ENCODE results near the gene KCNIP2. TPM values are rescaled to one million over a fixed set of nuclear protein-coding genes. Genes with fewer than 3 reads are reported as not detected.

The KCNIP2 gene
- 1 to 10 TPM; 2.8 to 3.0 TPM for total RNA-seq
- polyA plus RNA-seq (2013, experiment 1 of 2), result 4.5 TPM
- 3.9 TPM for polyA plus RNA-seq (2013, experiment 2 of 2)
- long read RNA-seq, experiment 1, result 0 reads
- long read RNA-seq, experiment 2, partial matches to known transcripts, result 1 of 2 reads
- long read RNA-seq, experiment 2, other reads (novel, unspliced or antisense), result 1 of 2 reads
- long read RNA-seq, experiment 3, result 0 reads
- long read RNA-seq, experiment 4, partial matches to known transcripts, result 0 of 1 reads
- long read RNA-seq, experiment 4, other reads (novel, unspliced or antisense), result 1 of 1 reads

- Histone ChIP-seq H3K4me1 (ENCODE audit: control insufficient read depth, insufficient read depth, low read length) (no peaks in the 10 kb centered on the region), H3K9ac (ENCODE audit: extremely low read depth, low read length, poor library complexity, severe bottlenecking) (no peak within 1 kb of the TSS), H3K4me3 (ENCODE audit: low read length) (peak within 1 kb of the TSS; percentile 62), H3K9me3 (ENCODE audit: control insufficient read depth, low read length) (no peaks in the 10 kb centered on the region), H3K27me3 (ENCODE audit: control insufficient read depth, insufficient read depth, low read length, poor library complexity, severe bottlenecking) (peaks cover 21% of the 10 kb centered on the region), H3K27ac (ENCODE audit: low read depth, low read length) (no peak within 1 kb of the TSS), H3K36me3 (ENCODE audit: control insufficient read depth, insufficient read depth, low read length) (no peaks in the 10 kb centered on the region)
- 16 to 23% methylated on average over 9 to 52 of the region's 60 CpGs for whole genome bisulfite sequencing, 2 experiments (ENCODE audit: insufficient coverage in 1 of 2, insufficient read length in 1 of 2)
- peak; percentile 94 for DNase-seq
- Mint-ChIP-seq H3K4me3 (peak within 1 kb of the TSS; percentile 53), H3K36me3 (ENCODE audit: low read depth) (peaks cover 11% of the 10 kb centered on the region), H3K4me1 (peaks cover 33% of the 10 kb centered on the region), H3K9me3 (no peaks in the 10 kb centered on the region), H3K27ac (peak within 1 kb of the TSS; percentile 56), H3K27me3 (ENCODE audit: insufficient read depth) (peaks cover 42% of the 10 kb centered on the region)
- TF ChIP-seq CTCF (conservative IDR thresholded peaks at IDR 0.05), result peak; percentile 97
Observed at GRCh38 chr10:101843032-101844021, at the start of gene KCNIP2. Gene KCNIP2, minus strand, starts transcription at chr10:101843800. Its CDS starts 232 bp downstream, at chr10:101843568.

- Mint-ChIP-seq H3K27ac (peak overlapping the region; percentile 93), H3K4me3 (no peak overlapping the region), H3K9me3 (no peaks in the 10 kb centered on the region), H3K4me1 (peaks cover 40% of the 10 kb centered on the region), H3K36me3 (ENCODE audit: low read depth) (no peaks in the 10 kb centered on the region), H3K27me3 (ENCODE audit: insufficient read depth) (no peaks in the 10 kb centered on the region)
- H3K9ac ChIP-seq (ENCODE audit: extremely low read depth, low read length, poor library complexity, severe bottlenecking), result peak overlapping the region; percentile 74
- TF ChIP-seq CTCF (conservative IDR thresholded peaks at IDR 0.05), result no peak
- no peaks in the 10 kb centered on the region for H3K27me3 ChIP-seq (ENCODE audit: control insufficient read depth, insufficient read depth, low read length, poor library complexity, severe bottlenecking)
- no peak overlapping the region for H3K4me3 ChIP-seq (ENCODE audit: low read length)
- WGBS, 2 experiments (ENCODE audit: insufficient coverage in 1 of 2, insufficient read length in 1 of 2), result 80 to 88% methylated on average over 1 to 4 of the region's 4 CpGs
- H3K27ac ChIP-seq (ENCODE audit: low read depth, low read length), result no peak overlapping the region
- no peak for DNase-seq
- no peaks in the 10 kb centered on the region for H3K36me3 ChIP-seq (ENCODE audit: control insufficient read depth, insufficient read depth, low read length)
- H3K4me1 ChIP-seq (ENCODE audit: control insufficient read depth, insufficient read depth, low read length), result peaks cover 13% of the 10 kb centered on the region
- H3K9me3 ChIP-seq (ENCODE audit: control insufficient read depth, low read length), result no peaks in the 10 kb centered on the region
Observed at GRCh38 chr10:101892782-101893391, 49.3 kb upstream of the KCNIP2 start.

Measured in endodermal cell (in vitro differentiated cells).